Activated CD8-positive, alpha-beta T cell treated with anti-CD3 and anti-CD28 coated beads, Interleukin-2, amount 10 ng/mL, durations not matched to agents 7 days and 5 days (primary cell): ENCODE measurements around the gene PSMB9. TPM values are rescaled to one million over a fixed set of nuclear protein-coding genes. Genes with fewer than 3 reads are reported as not detected.
"Not testable (repeated sequence)": the region's sequence is repeated elsewhere in the genome, so short reads cannot be mapped to it uniquely, and the experiment has no call there.

ENCODE experiments used
- ATAC-seq: fragments of 150-1000 bp; cut with Tn5 transposase; one replicate; pipeline ENCODE4 v1.10.0; 2021; ENCODE audit warnings: moderate library complexity
- CTCF ChIA-PET: fragments of 350-600 bp; sonication (Branson Sonifier 250); formaldehyde crosslinking; loops from one replicate; lab custom pipeline; 2021; ENCODE audit warnings: antibody characterized with exemption; lab: Charles Lee
- POLR2A ChIA-PET: fragments of 350-600 bp; sonication (Branson Sonifier 250); formaldehyde crosslinking; loops from one replicate; lab custom pipeline; 2021; ENCODE audit warnings: antibody characterized with exemption; lab: Charles Lee
- DNase-seq: peaks from one replicate; pipeline ENCODE4 v3.0.0-alpha.2; 2020
- H3K27ac Mint-ChIP-seq: one replicate; pipeline ENCODE4 v1.8.0; 2021; ENCODE audit warnings: mild to moderate bottlenecking, mixed read lengths
- H3K27me3 Mint-ChIP-seq: one replicate; pipeline ENCODE4 v1.8.0; 2021; ENCODE audit warnings: low read depth, mixed read lengths
- H3K36me3 Mint-ChIP-seq: one replicate; pipeline ENCODE4 v1.8.0; 2021; ENCODE audit warnings: low read depth, mixed read lengths
- H3K4me1 Mint-ChIP-seq: one replicate; pipeline ENCODE4 v1.8.0; 2021; ENCODE audit warnings: low read depth, mixed read lengths
- H3K4me3 Mint-ChIP-seq: one replicate; pipeline ENCODE4 v1.8.0; 2021; ENCODE audit warnings: mild to moderate bottlenecking, mixed read lengths
- H3K9me3 Mint-ChIP-seq: one replicate; pipeline ENCODE4 v1.8.0; 2022; ENCODE audit warnings: mixed read lengths; ENCODE audit not compliant: insufficient read depth
- total RNA-seq, 2 experiments: library from RNA; stranded (reverse); gene quantifications; one replicate each; pipeline ENCODE4 v1.2.3, GENCODE V29; 2021

PSMB9 gene
- total RNA-seq, 2 experiments from 2014 or later: 319 to 325 TPM

- Mint-ChIP-seq H3K4me1 (no peaks in the 10 kb centered on the region), H3K9me3 (no peaks in the 10 kb centered on the region), H3K4me3 (no peak overlapping the region), H3K36me3 (peaks cover 8% of the 10 kb centered on the region), H3K27ac (no peak overlapping the region), H3K27me3 (no peaks in the 10 kb centered on the region)
- ATAC-seq (no peak), DNase-seq (no peak)
- CTCF ChIA-PET: interaction anchor here (1.5 to 8.0 kb wide), 4 partner anchors 11 to 74 kb away, joined by 3 to 57 read pairs (median 17); partner anchors contain the start of gene HLA-DMA
- POLR2A ChIA-PET: no interaction called here
These were observed 25.7 kb downstream of the PSMB9 start for GRCh38 chr6:32879691-32880090.

- ChIA-PET CTCF (interaction anchor here (0.7 to 8.0 kb wide), 8 partner anchors 9 to 181 kb away, joined by 3 to 57 read pairs (median 4); partner anchors contain the start of genes HLA-DMA and TAP2), POLR2A (interaction anchor here (0.9 kb wide), 1 partner anchor 91 kb away, joined by 3 read pairs; no protein-coding TSS in a partner anchor)
- H3K27me3 Mint-ChIP-seq, ATAC-seq, H3K9me3 Mint-ChIP-seq, H3K36me3 Mint-ChIP-seq, H3K27ac Mint-ChIP-seq, H3K4me3 Mint-ChIP-seq, DNase-seq, H3K4me1 Mint-ChIP-seq: not testable (repeated sequence)
These were observed 27.0 kb downstream of the PSMB9 start for GRCh38 chr6:32880962-32881361.

- DNase-seq: no peak
- peaks cover 8% of the 10 kb centered on the region for H3K36me3 Mint-ChIP-seq
- ChIA-PET CTCF (interaction anchor here (1.0 to 8.0 kb wide), 6 partner anchors 11 to 102 kb away, joined by 4 to 57 read pairs (median 8); partner anchors contain the start of genes HLA-DMA and TAP2), POLR2A (interaction anchor here (0.6 to 1.1 kb wide), 2 partner anchors 40 to 86 kb away, joined by 3 to 4 read pairs; partner anchors contain the start of gene BRD2)
- H3K27me3 Mint-ChIP-seq: peaks cover 6% of the 10 kb centered on the region
- no peak overlapping the region for H3K4me3 Mint-ChIP-seq
- no peak overlapping the region for H3K27ac Mint-ChIP-seq
- H3K9me3 Mint-ChIP-seq: no peaks in the 10 kb centered on the region
- ATAC-seq: no peak
- H3K4me1 Mint-ChIP-seq: peaks cover 2% of the 10 kb centered on the region
These were observed 28.9 kb downstream of the PSMB9 start for GRCh38 chr6:32882879-32883250.

GRCh38 chr6:32883789-32884188, 29.8 kb downstream of the PSMB9 start:
- H3K4me3 Mint-ChIP-seq: no peak overlapping the region
- ChIA-PET CTCF (interaction anchor here (0.8 to 8.0 kb wide), 4 partner anchors 45 to 101 kb away, joined by 4 to 57 read pairs (median 17); partner anchors contain the start of genes HLA-DMA and TAP2), POLR2A (no interaction called here)
- peaks cover 7% of the 10 kb centered on the region for H3K27me3 Mint-ChIP-seq
- ATAC-seq: no peak
- DNase-seq: no peak
- H3K9me3 Mint-ChIP-seq: no peaks in the 10 kb centered on the region
- H3K4me1 Mint-ChIP-seq: peaks cover 2% of the 10 kb centered on the region
- no peak overlapping the region for H3K27ac Mint-ChIP-seq
- peaks cover 8% of the 10 kb centered on the region for H3K36me3 Mint-ChIP-seq

GRCh38 chr6:32885698-32886286, 31.8 kb downstream of the PSMB9 start:
- ATAC-seq (peak; percentile 61), DNase-seq (no peak)
- ChIA-PET CTCF (interaction anchor here (0.7 to 6.1 kb wide), 30 partner anchors 8 to 134 kb away, joined by 3 to 133 read pairs (median 8); partner anchors contain the start of genes BRD2, HLA-DMA, HLA-DMB and TAP2), POLR2A (interaction anchor here (0.7 to 2.7 kb wide), 3 partner anchors 59 to 98 kb away, joined by 3 to 20 read pairs (median 5); no protein-coding TSS in a partner anchor)
- no peak overlapping the region for H3K4me3 Mint-ChIP-seq
- peaks cover 2% of the 10 kb centered on the region for H3K4me1 Mint-ChIP-seq
- no peaks in the 10 kb centered on the region for H3K9me3 Mint-ChIP-seq
- peaks cover 16% of the 10 kb centered on the region for H3K27me3 Mint-ChIP-seq
- peaks cover 1% of the 10 kb centered on the region for H3K36me3 Mint-ChIP-seq
- H3K27ac Mint-ChIP-seq: no peak overlapping the region

- no peaks in the 10 kb centered on the region for H3K36me3 Mint-ChIP-seq
- H3K27me3 Mint-ChIP-seq: peaks cover 18% of the 10 kb centered on the region
- ATAC-seq (no peak), DNase-seq (no peak)
- no peaks in the 10 kb centered on the region for H3K9me3 Mint-ChIP-seq
- peaks cover 2% of the 10 kb centered on the region for H3K4me1 Mint-ChIP-seq
- no peak overlapping the region for H3K27ac Mint-ChIP-seq
- CTCF ChIA-PET: interaction anchor here (0.9 to 6.1 kb wide), 23 partner anchors 10 to 133 kb away, joined by 3 to 133 read pairs (median 9); partner anchors contain the start of genes BRD2, HLA-DMA, HLA-DMB and TAP2
- H3K4me3 Mint-ChIP-seq: no peak overlapping the region
- POLR2A ChIA-PET: interaction anchor here (2.7 kb wide), 1 partner anchor 86 kb away, joined by 20 read pairs; no protein-coding TSS in a partner anchor
These were observed 32.8 kb downstream of the PSMB9 start for GRCh38 chr6:32886681-32887383.

GRCh38 chr6:32887616-32888015, 33.6 kb downstream of the PSMB9 start:
- Mint-ChIP-seq H3K27me3 (peaks cover 18% of the 10 kb centered on the region), H3K4me3 (no peak overlapping the region), H3K36me3 (no peaks in the 10 kb centered on the region), H3K27ac (no peak overlapping the region), H3K9me3 (no peaks in the 10 kb centered on the region), H3K4me1 (peaks cover 2% of the 10 kb centered on the region)
- POLR2A ChIA-PET: interaction anchor here (1.0 kb wide), 1 partner anchor 84 kb away, joined by 5 read pairs; no protein-coding TSS in a partner anchor
- no peak for DNase-seq
- no peak for ATAC-seq
- CTCF ChIA-PET: interaction anchor here (0.8 to 6.1 kb wide), 5 partner anchors 46 to 99 kb away, joined by 3 to 133 read pairs (median 3); no protein-coding TSS in a partner anchor

- no peaks in the 10 kb centered on the region for H3K36me3 Mint-ChIP-seq
- H3K27ac Mint-ChIP-seq: no peak overlapping the region
- POLR2A ChIA-PET: interaction anchor here (1.0 kb wide), 1 partner anchor 83 kb away, joined by 5 read pairs; no protein-coding TSS in a partner anchor
- ATAC-seq (no peak), DNase-seq (no peak)
- H3K4me1 Mint-ChIP-seq: peaks cover 5% of the 10 kb centered on the region
- CTCF ChIA-PET: interaction anchor here (0.8 to 6.1 kb wide), 4 partner anchors 45 to 98 kb away, joined by 3 to 133 read pairs (median 4); no protein-coding TSS in a partner anchor
- no peak overlapping the region for H3K4me3 Mint-ChIP-seq
- H3K27me3 Mint-ChIP-seq: peaks cover 18% of the 10 kb centered on the region
- no peaks in the 10 kb centered on the region for H3K9me3 Mint-ChIP-seq
These were observed 34.6 kb downstream of the PSMB9 start for GRCh38 chr6:32888576-32888975.

GRCh38 chr6:32889533-32889932, 35.5 kb downstream of the PSMB9 start:
- Mint-ChIP-seq H3K9me3 (no peaks in the 10 kb centered on the region), H3K4me1 (peaks cover 5% of the 10 kb centered on the region), H3K36me3 (no peaks in the 10 kb centered on the region), H3K27ac (no peak overlapping the region), H3K27me3 (peaks cover 18% of the 10 kb centered on the region), H3K4me3 (no peak overlapping the region)
- ChIA-PET CTCF (interaction anchor here (1.3 to 6.1 kb wide), 3 partner anchors 44 to 97 kb away, joined by 3 to 133 read pairs (median 5); partner anchors contain the start of gene TAP2), POLR2A (interaction anchor here (1.3 kb wide), 1 partner anchor 83 kb away, joined by 4 read pairs; no protein-coding TSS in a partner anchor)
- no peak for ATAC-seq
- no peak for DNase-seq

GRCh38 chr6:32890831-32891230, 36.8 kb downstream of the PSMB9 start:
- H3K9me3 Mint-ChIP-seq: no peaks in the 10 kb centered on the region
- no peak overlapping the region for H3K4me3 Mint-ChIP-seq
- peaks cover 3% of the 10 kb centered on the region for H3K36me3 Mint-ChIP-seq
- CTCF ChIA-PET: interaction anchor here (1.3 to 6.1 kb wide), 4 partner anchors 43 to 96 kb away, joined by 3 to 133 read pairs (median 13); partner anchors contain the start of gene TAP2
- DNase-seq (no peak), ATAC-seq (no peak)
- no peak overlapping the region for H3K27ac Mint-ChIP-seq
- peaks cover 18% of the 10 kb centered on the region for H3K27me3 Mint-ChIP-seq
- H3K4me1 Mint-ChIP-seq: peaks cover 11% of the 10 kb centered on the region
- POLR2A ChIA-PET: interaction anchor here (1.3 kb wide), 1 partner anchor 81 kb away, joined by 4 read pairs; no protein-coding TSS in a partner anchor
